Measurements from ENCODE around the gene SPATA2L. TPM values are rescaled to one million over a fixed set of nuclear protein-coding genes. Genes with fewer than 3 reads are reported as not detected.
"Not testable (repeated sequence)": the region's sequence is repeated elsewhere in the genome, so short reads cannot be mapped to it uniquely, and the experiment has no call there.

Gene SPATA2L
- total RNA-seq, 1 donor from 2014 or later = 24.0 TPM

DNA sequence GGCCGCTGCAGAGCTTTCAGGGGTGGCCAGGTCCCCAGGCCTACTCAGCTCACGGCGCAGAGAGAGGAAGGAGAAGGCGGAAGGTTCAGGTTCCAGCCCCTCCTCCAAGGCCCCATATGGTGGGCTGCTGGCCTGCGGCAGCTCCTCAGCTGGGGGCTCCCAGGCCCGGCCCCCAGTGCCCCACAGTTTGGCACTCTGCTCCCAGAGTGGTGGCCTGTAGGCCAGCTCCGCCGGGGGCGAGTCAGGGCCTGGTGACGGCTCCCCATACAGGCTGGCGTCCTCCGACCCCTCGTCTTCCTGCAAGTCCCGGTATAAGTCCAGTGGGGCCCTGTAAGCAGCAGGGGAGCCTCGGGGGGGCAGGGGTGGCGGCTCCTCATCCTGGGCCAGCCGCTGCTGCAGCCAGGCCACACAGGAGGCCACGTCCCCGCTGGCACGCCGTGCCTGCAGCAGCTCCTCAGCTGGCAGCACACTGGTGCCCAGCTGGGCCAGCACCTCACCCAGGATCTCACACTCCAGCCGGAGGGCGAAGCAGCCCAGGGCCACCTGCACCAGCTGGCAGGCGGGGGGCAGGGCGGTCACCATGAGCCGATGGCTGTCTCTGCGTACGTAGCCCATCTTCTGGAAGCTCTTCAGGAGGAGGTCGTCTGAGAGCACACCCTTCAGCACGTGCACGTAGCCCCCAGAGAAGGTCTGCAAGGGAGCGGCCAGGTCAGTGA, 3.7 kb downstream of the SPATA2L start:
- TF ChIP-seq, protein P1, sequence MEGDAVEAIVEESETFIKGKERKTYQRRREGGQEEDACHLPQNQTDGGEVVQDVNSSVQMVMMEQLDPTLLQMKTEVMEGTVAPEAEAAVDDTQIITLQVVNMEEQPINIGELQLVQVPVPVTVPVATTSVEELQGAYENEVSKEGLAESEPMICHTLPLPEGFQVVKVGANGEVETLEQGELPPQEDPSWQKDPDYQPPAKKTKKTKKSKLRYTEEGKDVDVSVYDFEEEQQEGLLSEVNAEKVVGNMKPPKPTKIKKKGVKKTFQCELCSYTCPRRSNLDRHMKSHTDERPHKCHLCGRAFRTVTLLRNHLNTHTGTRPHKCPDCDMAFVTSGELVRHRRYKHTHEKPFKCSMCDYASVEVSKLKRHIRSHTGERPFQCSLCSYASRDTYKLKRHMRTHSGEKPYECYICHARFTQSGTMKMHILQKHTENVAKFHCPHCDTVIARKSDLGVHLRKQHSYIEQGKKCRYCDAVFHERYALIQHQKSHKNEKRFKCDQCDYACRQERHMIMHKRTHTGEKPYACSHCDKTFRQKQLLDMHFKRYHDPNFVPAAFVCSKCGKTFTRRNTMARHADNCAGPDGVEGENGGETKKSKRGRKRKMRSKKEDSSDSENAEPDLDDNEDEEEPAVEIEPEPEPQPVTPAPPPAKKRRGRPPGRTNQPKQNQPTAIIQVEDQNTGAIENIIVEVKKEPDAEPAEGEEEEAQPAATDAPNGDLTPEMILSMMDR (IDR thresholded peaks at IDR 0.05; ENCODE audit: insufficient read depth, low read length, poor library complexity, severe bottlenecking) = no peak
- no peaks in the 10 kb centered on the region for H3K27me3 ChIP-seq (ENCODE audit: control insufficient read depth, insufficient read depth, low read length)
- DNase-seq (ENCODE audit: low read depth) = no peak
- no peak overlapping the region for H3K4me3 ChIP-seq (ENCODE audit: low read depth, low read length)
- no peaks in the 10 kb centered on the region for H3K36me3 ChIP-seq (ENCODE audit: control insufficient read depth, insufficient read depth, low read length)

DNA sequence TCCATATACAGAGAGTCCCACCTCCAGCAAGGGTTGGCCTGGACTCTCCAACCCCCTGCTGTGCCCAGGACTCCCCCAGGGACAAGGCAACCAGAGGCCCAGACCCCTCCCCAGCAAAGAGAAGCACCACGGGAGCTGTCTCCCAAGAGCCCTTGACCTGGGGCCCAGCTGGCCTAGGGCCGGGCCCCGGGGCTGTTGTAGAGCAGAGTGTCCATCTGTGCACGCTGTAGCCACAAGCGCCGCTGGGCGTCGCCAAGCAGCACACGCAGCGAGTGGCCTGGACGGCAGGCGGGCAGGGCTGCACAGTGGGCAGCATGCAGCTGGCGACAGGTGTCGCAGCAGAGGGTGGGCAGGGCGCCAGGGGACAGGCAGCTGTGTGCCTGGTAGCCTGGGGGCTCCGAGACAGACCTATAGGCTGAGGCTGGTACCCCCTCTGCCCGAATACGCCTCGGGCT, 4.3 kb downstream of the SPATA2L start:
- Histone ChIP-seq H3K27me3 (ENCODE audit: control insufficient read depth, insufficient read depth, low read length) (no peaks in the 10 kb centered on the region), H3K4me3 (ENCODE audit: low read depth, low read length) (no peak overlapping the region), H3K36me3 (ENCODE audit: control insufficient read depth, insufficient read depth, low read length) (no peaks in the 10 kb centered on the region)
- TF ChIP-seq, protein P1 (IDR thresholded peaks at IDR 0.05; ENCODE audit: insufficient read depth, low read length, poor library complexity, severe bottlenecking) = no peak
- no peak for DNase-seq (ENCODE audit: low read depth)

DNA sequence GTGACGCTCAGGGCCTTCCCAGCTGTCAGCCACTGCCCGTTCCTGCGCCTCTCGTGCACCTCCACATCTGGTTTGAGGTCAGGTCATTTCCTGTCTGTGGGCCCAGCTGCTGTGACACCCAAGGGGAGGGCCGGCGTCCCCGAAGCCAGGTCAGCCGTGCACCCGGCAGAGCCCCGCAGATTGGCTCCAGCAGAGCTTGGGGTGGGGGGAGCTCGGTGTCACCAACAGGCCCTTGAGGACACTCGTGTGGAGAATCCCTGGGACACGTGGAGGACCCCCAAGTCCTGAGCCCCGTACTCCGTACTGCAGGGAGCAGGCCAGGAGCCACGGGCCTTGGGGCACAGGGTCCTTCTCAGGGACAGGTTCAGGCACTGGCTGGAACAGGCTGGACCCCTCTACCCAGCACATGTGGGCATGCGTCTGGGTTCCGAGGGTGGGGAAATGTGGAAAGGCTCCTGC, 4.8 kb downstream of the SPATA2L start:
- TF ChIP-seq, protein P1 (IDR thresholded peaks at IDR 0.05; ENCODE audit: insufficient read depth, low read length, poor library complexity, severe bottlenecking) = no peak
- no peaks in the 10 kb centered on the region for H3K36me3 ChIP-seq (ENCODE audit: control insufficient read depth, insufficient read depth, low read length)
- H3K27me3 ChIP-seq (ENCODE audit: control insufficient read depth, insufficient read depth, low read length) = no peaks in the 10 kb centered on the region
- no peak for DNase-seq (ENCODE audit: low read depth)
- H3K4me3 ChIP-seq (ENCODE audit: low read depth, low read length) = no peak overlapping the region

DNA sequence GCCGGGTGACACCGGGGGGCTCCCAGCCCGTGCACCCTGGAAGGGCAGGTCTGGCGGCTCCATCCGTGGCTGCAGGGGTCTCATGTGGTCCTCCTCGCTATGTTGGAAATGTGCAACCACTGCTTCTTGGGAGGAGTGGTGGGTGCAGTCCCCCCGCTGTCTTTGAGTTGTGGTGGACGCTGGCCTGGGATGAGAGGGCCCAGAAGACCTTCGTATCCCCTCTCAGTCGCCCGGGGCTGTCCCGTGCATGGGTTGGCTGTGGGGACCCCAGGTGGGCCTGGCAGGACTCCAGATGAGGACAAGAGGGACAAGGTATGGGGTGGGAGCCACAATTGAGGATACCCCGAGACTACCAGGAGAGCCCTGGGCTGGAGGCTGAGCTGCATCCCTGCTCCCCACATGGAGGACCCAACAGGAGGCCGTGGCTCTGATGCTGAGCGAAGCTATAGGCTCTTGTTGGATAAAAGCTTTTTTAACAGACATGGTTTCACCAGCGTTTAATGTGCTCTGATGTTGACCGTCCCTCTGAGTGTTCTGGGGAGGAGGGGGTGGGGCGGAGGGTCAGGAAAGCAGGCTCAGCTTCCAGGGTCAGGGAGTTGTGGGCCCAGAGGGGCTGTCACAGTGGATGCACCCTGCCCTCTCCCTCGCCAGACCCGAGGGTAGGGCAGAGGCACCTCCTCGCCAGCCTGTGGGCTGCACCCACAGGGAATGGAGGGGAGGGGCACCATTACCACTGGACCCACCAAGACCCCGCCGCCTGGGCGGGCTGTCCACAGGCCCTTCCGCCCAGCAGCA, 5.4 kb downstream of the SPATA2L start:
- no peaks in the 10 kb centered on the region for H3K27me3 ChIP-seq (ENCODE audit: control insufficient read depth, insufficient read depth, low read length)
- peaks cover 1% of the 10 kb centered on the region for H3K36me3 ChIP-seq (ENCODE audit: control insufficient read depth, insufficient read depth, low read length)

DNA sequence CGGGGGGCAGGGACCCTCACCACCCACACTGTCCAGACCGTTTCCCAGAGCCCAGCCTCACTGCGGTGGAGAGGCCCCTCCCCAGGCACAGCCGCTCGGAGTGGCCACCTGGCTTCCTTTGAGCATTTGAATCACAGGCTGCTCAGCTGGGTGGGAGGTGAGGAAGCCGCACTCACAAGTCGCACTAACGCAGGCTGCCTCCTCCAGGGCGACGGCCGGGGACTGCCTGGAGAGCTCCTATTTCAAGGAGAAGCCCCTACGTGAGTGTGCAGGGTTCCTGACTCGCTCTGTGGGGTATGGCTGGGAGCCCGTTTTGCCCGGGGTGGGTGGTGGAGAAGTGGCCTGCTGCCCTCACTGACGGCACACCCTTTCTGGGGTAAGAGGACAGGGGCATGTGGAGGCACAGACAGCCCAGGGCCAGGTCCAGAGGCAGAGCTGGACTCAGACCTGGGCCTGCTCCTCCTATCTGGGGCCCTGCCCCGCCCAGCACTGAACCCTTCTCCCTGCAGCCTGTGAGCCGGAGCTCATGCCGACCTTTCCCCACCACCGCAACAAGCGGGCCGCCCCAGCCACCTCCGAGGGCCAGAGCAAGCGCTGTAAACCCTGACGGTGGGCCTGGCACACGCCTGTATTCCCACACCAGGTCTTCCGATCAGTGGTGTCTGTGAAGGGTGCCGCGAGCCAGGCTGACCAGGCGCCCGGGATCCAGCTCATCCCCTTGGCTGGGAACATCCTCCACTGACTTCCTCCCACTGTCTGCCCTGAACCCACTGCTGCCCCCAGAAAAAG, 6.2 kb downstream of the SPATA2L start:
- TF ChIP-seq, protein P1 (IDR thresholded peaks at IDR 0.05; ENCODE audit: insufficient read depth, low read length, poor library complexity, severe bottlenecking) = no peak
- H3K4me3 ChIP-seq (ENCODE audit: low read depth, low read length) = no peak overlapping the region
- no peak for DNase-seq (ENCODE audit: low read depth)
- H3K27me3 ChIP-seq (ENCODE audit: control insufficient read depth, insufficient read depth, low read length) = no peaks in the 10 kb centered on the region
- peaks cover 1% of the 10 kb centered on the region for H3K36me3 ChIP-seq (ENCODE audit: control insufficient read depth, insufficient read depth, low read length)

More for the DNA sequence above, 5.4 kb downstream of the SPATA2L start:
- no peak overlapping the region for H3K4me3 ChIP-seq (ENCODE audit: low read depth, low read length)
- no peak for DNase-seq (ENCODE audit: low read depth)
- TF ChIP-seq, protein P1 (IDR thresholded peaks at IDR 0.05; ENCODE audit: insufficient read depth, low read length, poor library complexity, severe bottlenecking) = no peak

DNA sequence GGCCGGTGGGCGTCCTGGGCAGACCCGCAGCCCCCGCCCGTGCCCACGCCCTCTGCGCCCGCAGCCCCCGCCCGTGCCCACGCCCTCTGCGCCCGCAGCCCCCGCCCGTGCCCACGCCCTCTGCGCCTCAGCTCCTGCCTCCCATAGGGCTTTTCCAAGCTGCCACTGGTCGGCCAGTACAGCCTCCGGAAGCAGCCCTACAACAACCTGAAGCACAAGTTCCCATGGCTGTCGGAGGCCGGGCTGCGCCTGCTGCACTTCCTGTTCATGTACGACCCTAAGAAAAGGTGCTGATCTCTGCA, 6.8 kb downstream of the SPATA2L start:
- not testable (repeated sequence) for H3K27me3 ChIP-seq (ENCODE audit: control insufficient read depth, insufficient read depth, low read length); H3K4me3 ChIP-seq (ENCODE audit: low read depth, low read length); H3K36me3 ChIP-seq (ENCODE audit: control insufficient read depth, insufficient read depth, low read length); DNase-seq (ENCODE audit: low read depth)
